GM19455 (cell line): ENCODE data around the gene ARFIP1.
"Not testable (repeated sequence)": the region's sequence is repeated elsewhere in the genome, so short reads cannot be mapped to it uniquely, and the experiment has no call there.

Experiments
- ATAC-seq: cut with Tn5 transposase; IDR thresholded peaks from one replicate; pipeline ENCODE4 v1.9.1; 2021; ENCODE audit not compliant: unreplicated experiment

Gene ARFIP1

GRCh38 chr4:152887981-152888380 is 108.2 kb downstream of the ARFIP1 start:
- no peak for ATAC-seq

GRCh38 chr4:152892974-152893373 is 113.2 kb downstream of the ARFIP1 start:
- ATAC-seq = no peak

- ATAC-seq = no peak
These were observed 114.9 kb downstream of the ARFIP1 start for GRCh38 chr4:152894673-152895072.

- ATAC-seq = no peak
These were observed 117.1 kb downstream of the ARFIP1 start for GRCh38 chr4:152896811-152897210.

GRCh38 chr4:152898133-152898532 is 118.4 kb downstream of the ARFIP1 start:
- ATAC-seq = not testable (repeated sequence)

GRCh38 chr4:152898606-152899005 is 118.9 kb downstream of the ARFIP1 start:
- no peak for ATAC-seq

GRCh38 chr4:152900395-152900794 is 120.6 kb downstream of the ARFIP1 start:
- no peak for ATAC-seq

GRCh38 chr4:152901205-152901604 is 121.5 kb downstream of the ARFIP1 start:
- ATAC-seq = no peak

GRCh38 chr4:152903658-152904057 is 123.9 kb downstream of the ARFIP1 start:
- ATAC-seq = no peak

- ATAC-seq = no peak
These were observed 130.1 kb downstream of the ARFIP1 start for GRCh38 chr4:152909901-152910300.

GRCh38 chr4:152910521-152910920 is 130.8 kb downstream of the ARFIP1 start:
- ATAC-seq = no peak

GRCh38 chr4:152917543-152918395 is 138.0 kb downstream of the ARFIP1 start:
- no peak for ATAC-seq

GRCh38 chr4:152919826-152920225 is 140.1 kb downstream of the ARFIP1 start:
- ATAC-seq = no peak

- ATAC-seq = no peak
These were observed 141.0 kb downstream of the ARFIP1 start for GRCh38 chr4:152920768-152921167.

- ATAC-seq = no peak
These were observed 141.5 kb downstream of the ARFIP1 start for GRCh38 chr4:152921284-152921683.

GRCh38 chr4:152925851-152926250 is 146.1 kb downstream of the ARFIP1 start:
- ATAC-seq = no peak

- ATAC-seq = no peak
These were observed 147.2 kb downstream of the ARFIP1 start for GRCh38 chr4:152926959-152927358.

GRCh38 chr4:152927737-152928136 is 148.0 kb downstream of the ARFIP1 start:
- no peak for ATAC-seq

GRCh38 chr4:152928286-152928685 is 148.5 kb downstream of the ARFIP1 start:
- no peak for ATAC-seq

GRCh38 chr4:152929888-152930287 is 150.1 kb downstream of the ARFIP1 start:
- no peak for ATAC-seq

GRCh38 chr4:152935143-152935542 is 155.4 kb downstream of the ARFIP1 start:
- ATAC-seq = no peak

- ATAC-seq = no peak
These were observed 156.1 kb downstream of the ARFIP1 start, which contains the start of gene FHDC1 for GRCh38 chr4:152935631-152936445. TSS of gene FHDC1 (plus strand) at chr4:152936323. CDS start at chr4:152943058, 6,735 bp downstream.
